MM.1S (cell line): Measurements from ENCODE around the gene RAB20.

Experiments used
- DNase-seq: peaks from one replicate; pipeline ENCODE4 v3.0.0-alpha.2; 2015
- H2AFZ ChIP-seq: fragments of 300-600 bp; sonication (generic); 2 replicates; pipeline ENCODE4 v1.6.0; 2016; ENCODE audit warnings: antibody characterized with exemption, low read length
- H3F3A ChIP-seq: fragments of 300-600 bp; sonication (generic); 2 replicates; pipeline ENCODE4 v1.6.1; 2016; ENCODE audit warnings: mild to moderate bottlenecking, antibody characterized with exemption, low read length, moderate library complexity, mixed read lengths; ENCODE audit not compliant: insufficient read depth
- H3K27ac ChIP-seq: fragments of 300-600 bp; sonication (generic); 2 replicates; pipeline ENCODE4 v1.5.1; 2016; ENCODE audit warnings: mild to moderate bottlenecking, low read length
- H3K27me3 ChIP-seq: fragments of 300-600 bp; sonication (generic); replicated peaks from 2 replicates; pipeline ENCODE4 v1.6.0; 2016; ENCODE audit warnings: low read length; ENCODE audit not compliant: insufficient read depth
- H3K36me3 ChIP-seq: fragments of 300-600 bp; sonication (generic); replicated peaks from 2 replicates; pipeline ENCODE4 v1.6.1; 2016; ENCODE audit warnings: mild to moderate bottlenecking, low read length, mixed read lengths; ENCODE audit not compliant: insufficient read depth
- H3K4me1 ChIP-seq: fragments of 300-600 bp; sonication (generic); 2 replicates; pipeline ENCODE4 v1.6.1; 2016; ENCODE audit warnings: low read length, mixed read lengths
- H3K4me2 ChIP-seq: fragments of 300-600 bp; sonication (generic); 2 replicates; pipeline ENCODE4 v1.6.0; 2016; ENCODE audit warnings: low read depth, low read length
- H3K4me3 ChIP-seq: fragments of 300-600 bp; sonication (generic); 2 replicates; pipeline ENCODE4 v1.5.1; 2016; ENCODE audit warnings: low read length, mixed read lengths
- H3K79me2 ChIP-seq: fragments of 300-600 bp; sonication (generic); 2 replicates; pipeline ENCODE4 v1.6.1; 2016; ENCODE audit warnings: mixed run types, low read length, mixed read lengths
- H3K9ac ChIP-seq: fragments of 300-600 bp; sonication (generic); 2 replicates; pipeline ENCODE4 v1.6.1; 2016; ENCODE audit warnings: low read length, mixed read lengths
- H3K9me2 ChIP-seq: fragments of 300-600 bp; sonication (generic); replicated peaks from 2 replicates; pipeline ENCODE4 v1.6.1; 2016; ENCODE audit warnings: mild to moderate bottlenecking, low read length, mixed read lengths; ENCODE audit not compliant: insufficient read depth
- H3K9me3 ChIP-seq: fragments of 300-600 bp; sonication (generic); replicated peaks from 2 replicates; pipeline ENCODE4 v1.6.1; 2016; ENCODE audit warnings: mild to moderate bottlenecking, low read length, mixed read lengths; ENCODE audit not compliant: insufficient read depth
- H4K20me1 ChIP-seq: fragments of 300-600 bp; sonication (generic); 2 replicates; pipeline ENCODE4 v1.6.1; 2016; ENCODE audit warnings: mild to moderate bottlenecking, low read length, moderate library complexity, mixed read lengths; ENCODE audit not compliant: insufficient read depth
- CTCF ChIP-seq: fragments of 300-600 bp; sonication (generic); IDR thresholded peaks from 2 replicates; pipeline ENCODE4 v1.5.1; 2016; ENCODE audit warnings: antibody characterized with exemption, low read length, mixed read lengths
- EZH2 ChIP-seq: fragments of 300-600 bp; sonication (generic); optimal IDR thresholded peaks from 2 replicates; pipeline ENCODE3; 2017; ENCODE audit warnings: low read depth, mild to moderate bottlenecking, antibody characterized with exemption, low read length, mixed read lengths
- EZH2phosphoT487 ChIP-seq: fragments of 300-600 bp; sonication (generic); IDR thresholded peaks from 2 replicates; pipeline ENCODE4 v1.6.1; 2018; ENCODE audit warnings: antibody characterized with exemption, low read length

Gene RAB20

GRCh38 chr13:110590577-110590976 lies 29.1 kb upstream of the RAB20 start:
- Histone ChIP-seq H3K27me3 (no peaks in the 10 kb centered on the region), H3K79me2 (no peaks in the 10 kb centered on the region), H3K9ac (no peak overlapping the region), H2AFZ (no peak overlapping the region), H3K9me2 (no peaks in the 10 kb centered on the region), H3K27ac (no peak overlapping the region), H3K9me3 (no peaks in the 10 kb centered on the region), H3K4me2 (no peak overlapping the region), H3K4me1 (peaks cover 3% of the 10 kb centered on the region; the same call in 1 of the 2 replicates), H3K36me3 (no peaks in the 10 kb centered on the region), H3F3A (no peaks in the 10 kb centered on the region), H3K4me3 (no peak overlapping the region), H4K20me1 (no peaks in the 10 kb centered on the region)
- TF ChIP-seq EZH2phosphoT487 (no peak), CTCF (no peak), EZH2 (no peak)
- no peak for DNase-seq

DNA sequence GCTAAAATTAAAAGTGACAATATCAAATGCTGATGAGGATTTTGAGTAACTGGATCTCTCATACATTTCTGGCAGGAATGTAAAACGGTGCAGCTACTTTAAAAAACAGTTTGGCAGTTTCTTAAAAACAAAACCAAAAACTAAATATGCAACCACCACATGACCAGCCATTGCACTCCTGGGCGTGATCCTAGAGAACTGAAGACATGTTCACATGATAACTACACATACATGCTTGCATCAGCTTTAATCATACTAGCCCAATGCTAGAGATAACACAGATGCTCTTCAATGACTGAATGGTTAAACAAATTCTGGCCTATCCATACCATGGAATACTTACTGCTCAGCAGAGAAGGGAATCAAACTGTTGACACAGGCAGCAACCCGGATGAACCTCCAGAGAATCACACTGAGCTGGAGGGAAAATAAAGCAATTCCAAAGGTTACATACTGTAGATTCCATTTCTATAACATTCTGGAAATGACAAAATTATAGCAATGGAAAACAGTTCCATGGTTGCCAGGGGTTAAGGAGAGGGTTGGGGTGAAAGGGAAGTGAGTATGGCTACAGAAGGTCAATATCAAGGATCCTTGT lies 28.4 kb upstream of the RAB20 start:
- no peaks in the 10 kb centered on the region for H3K36me3 ChIP-seq
- TF ChIP-seq CTCF (no peak), EZH2 (no peak), EZH2phosphoT487 (no peak)
- no peaks in the 10 kb centered on the region for H3K9me2 ChIP-seq
- no peaks in the 10 kb centered on the region for H3K27me3 ChIP-seq
- H3K4me3 ChIP-seq, result no peak overlapping the region
- no peak for DNase-seq
- no peaks in the 10 kb centered on the region for H4K20me1 ChIP-seq
- no peaks in the 10 kb centered on the region for H3K79me2 ChIP-seq
- H3K4me1 ChIP-seq, result peaks cover 3% of the 10 kb centered on the region; the same call in 1 of the 2 replicates
- H3K9ac ChIP-seq, result no peak overlapping the region
- no peaks in the 10 kb centered on the region for H3F3A ChIP-seq
- H3K27ac ChIP-seq, result no peak overlapping the region
- no peak overlapping the region for H2AFZ ChIP-seq
- no peaks in the 10 kb centered on the region for H3K9me3 ChIP-seq
- no peak overlapping the region for H3K4me2 ChIP-seq

GRCh38 chr13:110583178-110583865 lies 21.8 kb upstream of the RAB20 start:
- H3K4me2 ChIP-seq, result no peak overlapping the region
- no peaks in the 10 kb centered on the region for H3F3A ChIP-seq
- no peak for DNase-seq
- no peaks in the 10 kb centered on the region for H4K20me1 ChIP-seq
- no peak overlapping the region for H3K4me3 ChIP-seq
- no peak overlapping the region for H3K9ac ChIP-seq
- H3K4me1 ChIP-seq, result no peaks in the 10 kb centered on the region
- no peaks in the 10 kb centered on the region for H3K9me2 ChIP-seq
- no peak for TF ChIP-seq EZH2phosphoT487
- TF ChIP-seq EZH2, result no peak
- no peak for TF ChIP-seq CTCF
- no peaks in the 10 kb centered on the region for H3K79me2 ChIP-seq
- no peaks in the 10 kb centered on the region for H3K27me3 ChIP-seq
- H2AFZ ChIP-seq, result no peak overlapping the region
- H3K36me3 ChIP-seq, result no peaks in the 10 kb centered on the region
- H3K9me3 ChIP-seq, result no peaks in the 10 kb centered on the region
- no peak overlapping the region for H3K27ac ChIP-seq
